Measurements from ENCODE around the gene HFE. TPM values are rescaled to one million over a fixed set of nuclear protein-coding genes. Genes with fewer than 3 reads are reported as not detected.

Gene HFE
- polyA plus RNA-seq, 3 donors, result 13.5 to 16.1 (median 14.1) TPM

GRCh38 chr6:26122005-26122388 is 34.8 kb downstream of the HFE start:
- no peaks in the 10 kb centered on the region for H3K27me3 ChIP-seq (ENCODE audit: control insufficient read depth in 2 of 2, insufficient read depth in 2 of 2, low read length in 2 of 2)
- peak overlapping the region; percentile 87 to 100 (median 97) for H3K4me3 ChIP-seq (replicated peaks in 1 of 3; ENCODE audit: low read depth in 2 of 3, low read length in 3 of 3)
- no peaks in the 10 kb centered on the region for H3K36me3 ChIP-seq (replicated peaks in 1 of 2; ENCODE audit: control insufficient read depth in 1 of 2, insufficient read depth in 2 of 2, low read length in 2 of 2)
- Mint-ChIP-seq H3K4me3 (peak overlapping the region in 1 of 2 donors; percentile 99), H3K4me1 (peaks cover 35% of the 10 kb centered on the region), H3K9me3 (peaks cover 0 to 6% (median 2%) of the 10 kb centered on the region in 7 donors), H3K27ac (peak overlapping the region in 2 of 7 donors; percentile 97 to 100), H3K27me3 (ENCODE audit: low read depth in 3 of 3) (peaks cover 0 to 4% (median 2%) of the 10 kb centered on the region in 3 donors), H3K36me3 (peaks cover 3 to 23% of the 10 kb centered on the region in 2 donors)
- no peak overlapping the region for H3K9ac ChIP-seq (ENCODE audit: insufficient read depth, low read length, poor library complexity, severe bottlenecking)
- H3K79me2 ChIP-seq (ENCODE audit: insufficient read depth, low read length), result peaks cover 30% of the 10 kb centered on the region
- TF ChIP-seq, protein P1, sequence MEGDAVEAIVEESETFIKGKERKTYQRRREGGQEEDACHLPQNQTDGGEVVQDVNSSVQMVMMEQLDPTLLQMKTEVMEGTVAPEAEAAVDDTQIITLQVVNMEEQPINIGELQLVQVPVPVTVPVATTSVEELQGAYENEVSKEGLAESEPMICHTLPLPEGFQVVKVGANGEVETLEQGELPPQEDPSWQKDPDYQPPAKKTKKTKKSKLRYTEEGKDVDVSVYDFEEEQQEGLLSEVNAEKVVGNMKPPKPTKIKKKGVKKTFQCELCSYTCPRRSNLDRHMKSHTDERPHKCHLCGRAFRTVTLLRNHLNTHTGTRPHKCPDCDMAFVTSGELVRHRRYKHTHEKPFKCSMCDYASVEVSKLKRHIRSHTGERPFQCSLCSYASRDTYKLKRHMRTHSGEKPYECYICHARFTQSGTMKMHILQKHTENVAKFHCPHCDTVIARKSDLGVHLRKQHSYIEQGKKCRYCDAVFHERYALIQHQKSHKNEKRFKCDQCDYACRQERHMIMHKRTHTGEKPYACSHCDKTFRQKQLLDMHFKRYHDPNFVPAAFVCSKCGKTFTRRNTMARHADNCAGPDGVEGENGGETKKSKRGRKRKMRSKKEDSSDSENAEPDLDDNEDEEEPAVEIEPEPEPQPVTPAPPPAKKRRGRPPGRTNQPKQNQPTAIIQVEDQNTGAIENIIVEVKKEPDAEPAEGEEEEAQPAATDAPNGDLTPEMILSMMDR (IDR thresholded peaks at IDR 0.05), result no peak
- peaks cover 15 to 30% of the 10 kb centered on the region in 2 donors for H3K4me1 ChIP-seq (ENCODE audit: control insufficient read depth in 1 of 2, insufficient read depth in 2 of 2, low read length in 2 of 2)
- intact Hi-C loops (cut with micrococcal nuclease), result loop anchor here (5.0 to 10.0 kb wide), 5 partner anchors 35 to 1013 kb away; a partner anchor contains a TSS
- H2AFZ ChIP-seq (ENCODE audit: insufficient read depth, low read depth, low read length, poor library complexity, severe bottlenecking), result no peak overlapping the region
- WGBS (ENCODE audit: insufficient coverage), result no CpG with 5 or more reads among the region's 4 CpGs
- H4K20me1 ChIP-seq (ENCODE audit: insufficient read depth, low read length), result peaks cover 30% of the 10 kb centered on the region
- no peaks in the 10 kb centered on the region for H3K9me3 ChIP-seq (replicated peaks in 1 of 2; ENCODE audit: control insufficient read depth in 1 of 2, insufficient read depth in 1 of 2, low read length in 2 of 2)
- no peak for DNase-seq
- peak overlapping the region; percentile 98 for H3K4me2 ChIP-seq (replicated peaks; ENCODE audit: extremely low read depth, low read length, poor library complexity, severe bottlenecking)
- no peak overlapping the region for H3K27ac ChIP-seq (ENCODE audit: low read depth in 1 of 2, low read length in 2 of 2)

GRCh38 chr6:26122402-26122792 is 35.2 kb downstream of the HFE start:
- peak overlapping the region; percentile 85 to 87 for H3K27ac ChIP-seq (ENCODE audit: low read depth in 1 of 2, low read length in 2 of 2)
- H3K4me2 ChIP-seq (replicated peaks; ENCODE audit: extremely low read depth, low read length, poor library complexity, severe bottlenecking), result peak overlapping the region; percentile 98
- peaks cover 34% of the 10 kb centered on the region for H4K20me1 ChIP-seq (ENCODE audit: insufficient read depth, low read length)
- Mint-ChIP-seq H3K4me1 (peaks cover 39% of the 10 kb centered on the region), H3K27me3 (ENCODE audit: low read depth in 3 of 3) (peaks cover 0 to 4% (median 2%) of the 10 kb centered on the region in 3 donors), H3K9me3 (peaks cover 0 to 6% (median 2%) of the 10 kb centered on the region in 7 donors), H3K4me3 (peak overlapping the region; percentile 99), H3K36me3 (peaks cover 3 to 27% of the 10 kb centered on the region in 2 donors), H3K27ac (peak overlapping the region; percentile 97 to 100 (median 99))
- H3K27me3 ChIP-seq (ENCODE audit: control insufficient read depth in 2 of 2, insufficient read depth in 2 of 2, low read length in 2 of 2), result no peaks in the 10 kb centered on the region
- no peaks in the 10 kb centered on the region for H3K9me3 ChIP-seq (replicated peaks in 1 of 2; ENCODE audit: control insufficient read depth in 1 of 2, insufficient read depth in 1 of 2, low read length in 2 of 2)
- peaks cover 34% of the 10 kb centered on the region for H3K79me2 ChIP-seq (ENCODE audit: insufficient read depth, low read length)
- H3K4me3 ChIP-seq (replicated peaks in 1 of 3; ENCODE audit: low read depth in 2 of 3, low read length in 3 of 3), result peak overlapping the region; percentile 87 to 100 (median 97)
- peaks cover 18 to 34% of the 10 kb centered on the region in 2 donors for H3K4me1 ChIP-seq (ENCODE audit: control insufficient read depth in 1 of 2, insufficient read depth in 2 of 2, low read length in 2 of 2)
- TF ChIP-seq, protein P1 (IDR thresholded peaks at IDR 0.05), result no peak
- peak overlapping the region; percentile 84 for H3K9ac ChIP-seq (ENCODE audit: insufficient read depth, low read length, poor library complexity, severe bottlenecking)
- no CpG with 5 or more reads among the region's 6 CpGs for WGBS (ENCODE audit: insufficient coverage)
- intact Hi-C loops (cut with micrococcal nuclease), result loop anchor here (5.0 to 10.0 kb wide), 5 partner anchors 35 to 1012 kb away; a partner anchor contains a TSS
- H3K36me3 ChIP-seq (replicated peaks in 1 of 2; ENCODE audit: control insufficient read depth in 1 of 2, insufficient read depth in 2 of 2, low read length in 2 of 2), result no peaks in the 10 kb centered on the region
- DNase-seq, result no peak
- peak overlapping the region; percentile 75 for H2AFZ ChIP-seq (ENCODE audit: insufficient read depth, low read depth, low read length, poor library complexity, severe bottlenecking)

All from CD14-positive monocyte (primary cell).